ENCODE results near the gene LNX1.

GRCh38 chr4:53538756-53539155, 52.5 kb downstream of the LNX1 start:
- TF ChIP-seq, protein P1, sequence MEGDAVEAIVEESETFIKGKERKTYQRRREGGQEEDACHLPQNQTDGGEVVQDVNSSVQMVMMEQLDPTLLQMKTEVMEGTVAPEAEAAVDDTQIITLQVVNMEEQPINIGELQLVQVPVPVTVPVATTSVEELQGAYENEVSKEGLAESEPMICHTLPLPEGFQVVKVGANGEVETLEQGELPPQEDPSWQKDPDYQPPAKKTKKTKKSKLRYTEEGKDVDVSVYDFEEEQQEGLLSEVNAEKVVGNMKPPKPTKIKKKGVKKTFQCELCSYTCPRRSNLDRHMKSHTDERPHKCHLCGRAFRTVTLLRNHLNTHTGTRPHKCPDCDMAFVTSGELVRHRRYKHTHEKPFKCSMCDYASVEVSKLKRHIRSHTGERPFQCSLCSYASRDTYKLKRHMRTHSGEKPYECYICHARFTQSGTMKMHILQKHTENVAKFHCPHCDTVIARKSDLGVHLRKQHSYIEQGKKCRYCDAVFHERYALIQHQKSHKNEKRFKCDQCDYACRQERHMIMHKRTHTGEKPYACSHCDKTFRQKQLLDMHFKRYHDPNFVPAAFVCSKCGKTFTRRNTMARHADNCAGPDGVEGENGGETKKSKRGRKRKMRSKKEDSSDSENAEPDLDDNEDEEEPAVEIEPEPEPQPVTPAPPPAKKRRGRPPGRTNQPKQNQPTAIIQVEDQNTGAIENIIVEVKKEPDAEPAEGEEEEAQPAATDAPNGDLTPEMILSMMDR (IDR thresholded peaks at IDR 0.05) = no peak
- TF ChIP-seq POLR2A (IDR thresholded peaks at IDR 0.05) (no peak), EP300 (IDR thresholded peaks at IDR 0.05) (no peak)

Measured in suprapubic skin (tissue), 3 donors.